ENCODE results near the gene RIC8B. TPM values are rescaled to one million over a fixed set of nuclear protein-coding genes. Genes with fewer than 3 reads are reported as not detected.

RIC8B gene
- total RNA-seq, 2 donors from 2014 or later, result 12.9 to 27.5 TPM

GRCh38 chr12:106767206-106767605 lies 7.3 kb upstream of the RIC8B start:
- Histone ChIP-seq H3K9me3 (no peaks in the 10 kb centered on the region), H3K27me3 (replicated peaks; ENCODE audit: insufficient read depth) (no peaks in the 10 kb centered on the region), H3K27ac (peak overlapping the region in 1 of 2 donors; percentile 25), H3K4me3 (no peak overlapping the region), H3K4me1 (ENCODE audit: control insufficient read depth in 1 of 2, low read depth in 2 of 2) (peaks cover 30 to 63% of the 10 kb centered on the region in 2 donors), H3K36me3 (no peaks in the 10 kb centered on the region)
- ATAC-seq (ENCODE audit: insufficient number of reproducible peaks, low FRiP score, low read depth) (no peak), DNase-seq (ENCODE audit: low spot score) (no peak)
- no peak for TF ChIP-seq CTCF (IDR thresholded peaks at IDR 0.05)

GRCh38 chr12:106767954-106768822 lies 6.3 kb upstream of the RIC8B start:
- ATAC-seq (ENCODE audit: insufficient number of reproducible peaks, low FRiP score, low read depth), result no peak
- H3K9me3 ChIP-seq, result no peaks in the 10 kb centered on the region
- no peak overlapping the region for H3K4me3 ChIP-seq
- no peak for TF ChIP-seq CTCF (IDR thresholded peaks at IDR 0.05)
- DNase-seq (ENCODE audit: low spot score), result no peak
- H3K4me1 ChIP-seq (ENCODE audit: control insufficient read depth in 1 of 2, low read depth in 2 of 2), result peaks cover 30 to 70% of the 10 kb centered on the region in 2 donors
- H3K36me3 ChIP-seq, result no peaks in the 10 kb centered on the region
- H3K27me3 ChIP-seq (replicated peaks; ENCODE audit: insufficient read depth), result no peaks in the 10 kb centered on the region
- H3K27ac ChIP-seq, result peak overlapping the region in 1 of 2 donors; percentile 25

GRCh38 chr12:106769078-106769477 lies 5.4 kb upstream of the RIC8B start:
- DNase-seq (ENCODE audit: low spot score), result no peak
- Histone ChIP-seq H3K27ac (peak overlapping the region in 1 of 2 donors; percentile 25), H3K4me1 (ENCODE audit: control insufficient read depth in 1 of 2, low read depth in 2 of 2) (peaks cover 30 to 71% of the 10 kb centered on the region in 2 donors), H3K9me3 (no peaks in the 10 kb centered on the region), H3K27me3 (replicated peaks; ENCODE audit: insufficient read depth) (no peaks in the 10 kb centered on the region), H3K4me3 (no peak overlapping the region), H3K36me3 (no peaks in the 10 kb centered on the region)
- TF ChIP-seq CTCF (IDR thresholded peaks at IDR 0.05), result no peak
- no peak for ATAC-seq (ENCODE audit: insufficient number of reproducible peaks, low FRiP score, low read depth)

GRCh38 chr12:106769546-106769945 lies 4.9 kb upstream of the RIC8B start:
- no peak for ATAC-seq (ENCODE audit: insufficient number of reproducible peaks, low FRiP score, low read depth)
- peaks cover 30 to 66% of the 10 kb centered on the region in 2 donors for H3K4me1 ChIP-seq (ENCODE audit: control insufficient read depth in 1 of 2, low read depth in 2 of 2)
- no peak for TF ChIP-seq CTCF (IDR thresholded peaks at IDR 0.05)
- no peaks in the 10 kb centered on the region for H3K36me3 ChIP-seq
- H3K27me3 ChIP-seq (replicated peaks; ENCODE audit: insufficient read depth), result no peaks in the 10 kb centered on the region
- no peak for DNase-seq (ENCODE audit: low spot score)
- H3K27ac ChIP-seq, result no peak overlapping the region
- H3K4me3 ChIP-seq, result no peak overlapping the region
- no peaks in the 10 kb centered on the region for H3K9me3 ChIP-seq

GRCh38 chr12:106771425-106771824 lies 3.1 kb upstream of the RIC8B start:
- Histone ChIP-seq H3K36me3 (no peaks in the 10 kb centered on the region), H3K4me3 (no peak overlapping the region), H3K27me3 (replicated peaks; ENCODE audit: insufficient read depth) (no peaks in the 10 kb centered on the region), H3K4me1 (ENCODE audit: control insufficient read depth in 1 of 2, low read depth in 2 of 2) (peaks cover 37 to 65% of the 10 kb centered on the region in 2 donors), H3K27ac (peak overlapping the region; percentile 10 to 64), H3K9me3 (no peaks in the 10 kb centered on the region)
- ATAC-seq (ENCODE audit: insufficient number of reproducible peaks, low FRiP score, low read depth) (no peak), DNase-seq (ENCODE audit: low spot score) (no peak)
- TF ChIP-seq CTCF (IDR thresholded peaks at IDR 0.05), result no peak

All from thoracic aorta (tissue), 2 donors.